SH-SY5Y (cell line): ENCODE measurements around the gene TCN2.

Experiments used
- GATA2 ChIP-seq: IDR thresholded peaks from 2 replicates; pipeline ENCODE4 v1.6.1; 2011; ENCODE audit warnings: mild to moderate bottlenecking, low read depth, low read length
- GATA3 ChIP-seq: IDR thresholded peaks from 2 replicates; pipeline ENCODE4 v1.6.1; 2011; ENCODE audit warnings: low read depth, mild to moderate bottlenecking, low read length, moderate library complexity

- TF ChIP-seq GATA3: no peak
- TF ChIP-seq GATA2: no peak
Measured at GRCh38 chr22:30572840-30573593, 34.0 kb upstream of the TCN2 start.
